Measurements from ENCODE around the gene VSTM4. TPM values are rescaled to one million over a fixed set of nuclear protein-coding genes. Genes with fewer than 3 reads are reported as not detected.

The VSTM4 gene
- total RNA-seq, 1 donor from 2014 or later, result 1.0 TPM

GRCh38 chr10:49141541-49142332 is 26.4 kb upstream of the VSTM4 start:
- no peak for DNase-seq

DNA sequence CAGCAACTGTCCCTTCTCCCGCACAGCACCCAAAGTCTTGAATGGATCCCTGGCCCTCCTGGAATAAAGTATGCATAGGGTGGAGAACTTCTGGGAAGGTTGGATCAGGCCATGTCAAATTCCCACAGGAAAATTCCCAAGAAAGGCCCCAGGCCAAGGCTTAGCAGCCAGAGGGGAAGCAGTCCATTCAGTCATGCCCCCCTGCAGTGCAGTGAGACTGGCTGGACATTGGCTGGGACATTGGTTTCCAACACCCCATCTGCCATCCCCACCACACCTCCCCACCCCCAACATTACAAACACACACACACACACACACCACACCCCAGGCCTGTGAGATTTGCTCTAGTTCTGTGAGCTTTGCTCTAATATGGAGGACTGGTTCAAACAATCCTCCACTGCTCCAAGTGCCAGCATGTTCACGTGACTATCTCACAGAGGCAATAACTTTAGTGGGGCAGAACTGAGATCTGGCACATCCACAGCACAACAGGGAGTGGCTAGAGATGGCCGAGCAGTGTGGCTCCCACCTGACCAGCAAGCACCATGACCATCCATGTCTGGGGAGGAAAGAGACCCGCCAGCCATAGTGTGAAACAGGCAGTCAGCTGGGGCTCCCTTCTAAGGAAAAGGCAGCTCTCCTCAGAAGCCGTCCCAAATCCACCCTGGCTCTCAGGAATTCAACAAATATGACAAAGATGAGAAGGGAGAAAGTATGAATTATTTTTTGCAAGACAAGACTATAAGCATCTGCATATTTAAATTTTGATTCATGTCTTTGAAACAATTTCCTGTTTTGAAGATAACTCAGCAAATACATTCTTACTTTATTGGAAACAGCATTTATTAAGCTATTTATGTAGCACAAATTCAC is 25.2 kb upstream of the VSTM4 start:
- DNase-seq, result no peak

- DNase-seq, result peak; percentile 21
Measured at GRCh38 chr10:49139846-49140195, 24.5 kb upstream of the VSTM4 start.

DNA sequence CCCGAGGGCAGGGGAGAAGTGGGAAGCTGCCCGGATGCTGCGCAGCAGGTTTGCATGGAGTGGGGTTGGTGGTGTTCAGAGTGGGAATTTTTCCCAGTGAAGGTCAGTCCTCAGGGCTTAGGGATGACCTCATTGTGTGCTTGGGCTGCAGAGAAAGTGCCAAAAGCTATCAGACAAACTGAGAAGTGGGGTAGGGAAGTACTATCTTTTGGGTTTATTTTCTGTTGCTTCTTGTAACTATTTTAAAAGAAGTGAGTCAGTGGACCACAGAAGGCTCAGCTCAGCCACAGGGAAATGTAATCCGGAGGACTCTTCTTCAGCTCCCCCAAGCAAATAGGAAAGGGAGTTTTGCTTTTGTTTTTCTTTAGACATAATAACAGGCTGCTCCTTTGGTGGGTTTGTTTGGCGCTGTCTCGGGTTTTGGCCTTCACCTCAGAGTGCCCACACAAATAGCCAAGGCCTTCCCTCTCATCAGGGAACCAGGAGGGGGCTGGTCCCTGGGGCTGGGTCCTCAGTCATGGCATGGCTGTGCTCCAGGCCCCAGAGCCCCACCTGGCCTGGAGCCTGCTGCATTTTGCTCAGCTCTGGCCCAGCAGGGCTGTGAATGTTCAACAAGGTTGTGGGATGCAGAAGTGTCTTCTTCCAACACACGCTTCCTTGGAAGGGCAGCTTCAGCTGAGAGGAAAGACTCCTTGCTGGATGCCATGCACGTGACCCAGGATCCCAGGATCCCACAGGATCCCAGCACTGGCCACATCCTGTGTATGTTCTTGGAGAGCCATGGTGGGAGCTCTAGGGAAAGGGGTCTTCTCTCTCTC is 23.9 kb upstream of the VSTM4 start:
- no peak for DNase-seq

GRCh38 chr10:49138361-49138891 is 23.1 kb upstream of the VSTM4 start:
- no peak for DNase-seq

- DNase-seq, result no peak
Measured at GRCh38 chr10:49136525-49136924, 21.2 kb upstream of the VSTM4 start.

- DNase-seq, result peak; percentile 66
Measured at GRCh38 chr10:49135575-49136313, 20.4 kb upstream of the VSTM4 start.

DNA sequence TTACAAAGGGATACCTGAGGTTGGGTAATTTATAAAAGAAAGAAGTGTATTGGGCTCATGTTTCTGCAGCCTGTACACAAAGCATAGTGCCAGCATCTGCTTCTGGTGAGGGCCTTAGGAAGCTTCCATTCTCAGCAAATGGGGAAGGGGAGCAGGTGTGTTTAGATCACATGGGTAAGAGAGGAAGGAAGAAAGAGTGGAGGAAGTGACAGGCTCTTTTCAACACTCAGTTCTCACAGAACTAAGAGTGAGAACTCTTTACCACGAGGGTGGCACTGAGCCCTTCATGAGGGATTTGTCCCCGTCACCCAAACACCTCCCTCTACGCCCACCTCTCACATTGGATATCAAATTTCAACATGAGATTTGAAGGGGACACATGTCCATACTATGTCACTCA is 19.0 kb upstream of the VSTM4 start:
- DNase-seq, result no peak

GRCh38 chr10:49133706-49134248 is 18.5 kb upstream of the VSTM4 start, which contains the start of gene FAM170B:
Gene FAM170B, minus strand, starts transcription at chr10:49134021. Its CDS starts 103 bp downstream, at chr10:49133918.
- DNase-seq, result no peak

DNA sequence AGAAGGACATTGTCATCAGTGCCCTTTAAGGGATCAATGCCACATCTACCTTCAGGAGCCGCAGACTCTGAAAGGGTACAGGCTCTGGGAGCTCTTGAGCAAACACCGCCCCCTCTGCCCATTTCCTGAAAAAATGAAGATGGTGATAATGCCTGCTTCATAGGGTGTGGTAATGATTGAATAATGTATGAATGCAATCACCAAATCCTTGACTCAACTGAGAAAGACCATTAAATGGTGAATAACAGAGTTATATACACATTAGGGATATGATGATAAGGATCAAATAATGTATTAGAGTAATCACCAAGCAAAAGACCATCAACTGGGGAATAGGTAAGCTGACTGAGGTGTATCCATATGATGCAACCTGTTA is 17.0 kb upstream of the VSTM4 start:
- no peak for DNase-seq

DNA sequence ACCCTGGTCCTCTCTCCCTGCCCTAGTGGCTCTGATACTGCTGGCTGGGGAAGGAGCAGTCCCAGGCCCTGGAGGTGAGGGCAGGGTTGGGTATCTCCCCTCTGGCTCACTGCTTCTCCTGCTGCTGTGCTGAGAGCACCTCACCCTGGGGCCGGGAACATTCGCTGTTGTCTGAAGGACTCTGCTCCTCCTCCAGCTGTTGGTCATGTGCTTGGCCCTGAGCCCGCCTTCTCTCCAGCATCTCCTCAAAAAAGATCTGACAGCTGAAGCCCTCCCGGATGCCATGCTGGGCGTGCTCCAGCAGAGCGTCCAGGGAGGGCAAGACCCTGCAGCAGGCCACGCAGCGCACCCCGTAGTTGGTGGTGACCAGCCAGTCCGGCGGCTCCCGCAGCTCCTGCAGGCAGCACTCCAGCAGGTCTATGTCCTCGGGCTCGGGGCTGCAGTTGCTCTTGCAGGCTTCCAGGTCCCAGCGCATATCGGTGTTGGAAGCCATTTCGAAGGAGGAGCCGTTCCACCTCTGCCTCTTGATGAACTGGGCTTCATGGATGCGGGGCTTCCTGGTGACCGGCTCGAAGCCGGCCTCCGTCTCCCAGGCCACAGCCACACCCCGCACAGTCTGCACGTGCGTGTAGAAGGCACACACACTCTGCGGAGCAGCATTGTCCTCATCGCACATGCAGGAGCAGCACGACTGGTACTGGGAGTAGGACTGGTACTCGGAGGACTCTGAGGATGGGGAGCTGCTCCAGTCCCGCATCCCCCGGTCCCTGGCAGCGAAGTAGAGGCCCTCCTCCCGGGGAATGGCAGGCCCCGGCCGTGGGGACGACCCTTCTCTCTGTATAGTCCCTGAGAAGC is 16.4 kb upstream of the VSTM4 start:
- no peak for DNase-seq

- no peak for DNase-seq
Measured at GRCh38 chr10:49129376-49129775, 14.1 kb upstream of the VSTM4 start.

DNA sequence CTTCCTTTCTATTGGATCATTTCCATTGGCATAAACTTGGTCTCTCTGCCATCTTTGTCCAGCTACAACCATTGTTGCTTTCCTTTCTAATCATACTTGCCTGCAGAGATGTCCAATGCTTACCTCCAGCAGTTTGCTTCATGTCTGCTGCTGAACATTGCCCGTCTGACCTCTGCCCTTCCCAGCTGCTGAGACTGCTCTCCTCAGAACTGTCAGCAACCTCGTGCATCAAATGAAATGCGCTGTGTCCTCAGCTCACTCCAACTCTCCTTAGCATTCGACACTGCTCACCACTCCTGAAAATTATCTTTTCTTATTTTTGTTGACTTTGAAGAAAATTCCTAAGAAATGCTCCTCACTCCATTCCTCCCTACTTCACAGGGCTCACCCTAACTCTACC is 13.5 kb upstream of the VSTM4 start:
- no peak for DNase-seq

- DNase-seq, result no peak
Measured at GRCh38 chr10:49123981-49124950, 8.9 kb upstream of the VSTM4 start.

DNA sequence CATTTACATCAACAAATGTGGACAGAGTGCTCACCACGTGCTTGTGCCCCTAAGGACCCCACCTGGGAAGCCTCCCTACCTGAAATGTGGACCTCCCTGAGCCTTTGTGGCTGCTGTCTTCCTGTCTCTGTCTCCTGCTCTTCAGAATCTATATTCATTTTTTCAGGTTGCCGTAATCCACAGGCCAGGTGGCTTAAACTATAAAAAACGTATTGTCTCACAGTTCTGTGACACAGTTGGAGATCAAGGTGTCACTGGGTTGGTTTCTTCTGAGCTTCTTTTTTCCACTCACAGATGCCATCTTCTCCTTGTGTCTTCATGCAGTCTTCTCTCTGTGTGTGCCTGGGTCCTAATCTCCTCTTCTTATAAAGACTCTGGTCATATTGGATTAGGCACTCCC is 5.6 kb upstream of the VSTM4 start:
- DNase-seq, result no peak

- DNase-seq, result peak; percentile 8
Measured at GRCh38 chr10:49119746-49120145, 4.4 kb upstream of the VSTM4 start.

DNA sequence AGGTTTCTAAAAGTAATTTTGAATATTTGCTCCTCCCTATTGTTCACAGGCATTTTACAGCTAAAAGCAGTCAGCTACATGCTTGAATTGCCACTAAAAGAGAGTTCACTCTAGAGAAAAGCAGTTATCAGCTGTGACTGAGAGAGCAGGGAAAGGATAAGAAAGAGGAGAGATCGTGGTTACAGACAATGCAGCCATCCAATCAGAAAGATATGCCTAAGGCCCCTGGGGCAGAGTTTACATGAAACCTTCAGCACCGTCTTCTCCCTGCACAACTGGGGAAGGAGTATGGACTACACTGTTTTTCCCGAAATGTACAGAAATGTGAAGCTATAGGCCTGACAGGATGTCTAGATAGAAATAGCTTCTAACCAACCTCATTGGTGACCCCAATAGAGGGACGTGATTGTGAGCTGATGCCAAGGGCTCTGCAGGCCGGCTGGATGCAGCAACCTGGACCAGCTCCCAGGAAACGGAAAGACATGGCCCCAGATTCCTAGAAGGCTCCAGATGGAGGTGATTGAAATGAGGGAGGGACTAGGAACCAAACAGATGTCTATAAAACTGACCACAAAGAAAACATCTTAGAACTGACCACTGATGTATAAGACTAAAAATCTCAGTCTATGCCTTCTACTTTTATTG is 3.2 kb upstream of the VSTM4 start:
- no peak for DNase-seq

GRCh38 chr10:49117376-49118070 is 2.2 kb upstream of the VSTM4 start:
- no peak for DNase-seq
